Activated CD8-positive, alpha-beta T cell treated with anti-CD3 and anti-CD28 coated beads, Interleukin-2, amount 10 ng/mL, durations not matched to agents 7 days and 5 days (primary cell): ENCODE measurements around the gene XXYLT1. TPM values are rescaled to one million over a fixed set of nuclear protein-coding genes. Genes with fewer than 3 reads are reported as not detected.

Experiments used
- ATAC-seq: fragments of 150-1000 bp; cut with Tn5 transposase; one replicate; pipeline ENCODE4 v1.10.0; 2021; ENCODE audit warnings: moderate library complexity
- CTCF ChIA-PET: fragments of 350-600 bp; sonication (Branson Sonifier 250); formaldehyde crosslinking; loops from one replicate; lab custom pipeline; 2021; ENCODE audit warnings: antibody characterized with exemption; lab: Charles Lee
- POLR2A ChIA-PET: fragments of 350-600 bp; sonication (Branson Sonifier 250); formaldehyde crosslinking; loops from one replicate; lab custom pipeline; 2021; ENCODE audit warnings: antibody characterized with exemption; lab: Charles Lee
- DNase-seq: peaks from one replicate; pipeline ENCODE4 v3.0.0-alpha.2; 2020
- H3K27ac Mint-ChIP-seq: one replicate; pipeline ENCODE4 v1.8.0; 2021; ENCODE audit warnings: mild to moderate bottlenecking, mixed read lengths
- H3K27me3 Mint-ChIP-seq: one replicate; pipeline ENCODE4 v1.8.0; 2021; ENCODE audit warnings: low read depth, mixed read lengths
- H3K36me3 Mint-ChIP-seq: one replicate; pipeline ENCODE4 v1.8.0; 2021; ENCODE audit warnings: low read depth, mixed read lengths
- H3K4me1 Mint-ChIP-seq: one replicate; pipeline ENCODE4 v1.8.0; 2021; ENCODE audit warnings: low read depth, mixed read lengths
- H3K4me3 Mint-ChIP-seq: one replicate; pipeline ENCODE4 v1.8.0; 2021; ENCODE audit warnings: mild to moderate bottlenecking, mixed read lengths
- H3K9me3 Mint-ChIP-seq: one replicate; pipeline ENCODE4 v1.8.0; 2022; ENCODE audit warnings: mixed read lengths; ENCODE audit not compliant: insufficient read depth
- total RNA-seq, 2 experiments: library from RNA; stranded (reverse); gene quantifications; one replicate each; pipeline ENCODE4 v1.2.3, GENCODE V29; 2021

XXYLT1 gene
- total RNA-seq, 2 experiments from 2014 or later = 10.8 to 13.3 TPM

DNA sequence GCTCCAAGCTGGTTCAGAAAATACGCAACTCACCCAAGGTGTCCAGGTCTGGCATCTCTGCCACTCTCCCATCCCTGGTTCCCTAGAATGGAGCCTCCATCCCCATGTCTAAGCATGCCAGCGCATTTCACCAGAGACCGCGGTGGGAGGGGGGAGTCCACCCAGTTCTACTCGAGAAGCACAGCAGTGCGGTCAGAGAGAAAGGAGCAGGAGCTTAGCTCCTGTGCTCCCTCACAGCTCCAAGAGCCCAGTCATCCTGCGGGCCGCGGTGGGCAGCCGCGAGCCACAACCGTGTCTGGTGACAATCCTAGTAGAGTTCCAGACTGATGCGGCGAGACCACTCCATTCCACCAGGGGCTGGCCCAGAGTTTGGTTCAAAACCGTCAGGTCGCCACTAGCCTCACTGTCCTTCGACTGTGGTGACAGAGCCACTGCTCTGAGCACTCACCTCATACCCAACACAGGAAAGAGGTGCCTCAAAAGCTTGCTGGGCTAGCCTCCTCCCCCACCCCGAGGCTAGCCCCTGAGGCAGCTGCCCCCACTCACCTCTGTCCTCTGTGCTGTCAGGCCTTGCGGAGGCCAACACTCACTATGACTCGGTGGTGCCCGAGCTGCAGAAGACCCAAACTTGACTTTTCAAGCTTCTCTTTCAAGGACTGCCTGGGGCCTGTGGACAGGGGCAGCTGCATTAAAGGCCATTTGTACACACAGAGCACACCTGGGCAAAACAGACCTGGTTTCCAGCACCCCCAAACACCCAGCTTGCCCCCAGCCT lies 185.4 kb downstream of the XXYLT1 start:
- DNase-seq = no peak
- Mint-ChIP-seq H3K27me3 (no peaks in the 10 kb centered on the region), H3K9me3 (no peaks in the 10 kb centered on the region), H3K27ac (no peak overlapping the region), H3K4me3 (no peak overlapping the region), H3K36me3 (no peaks in the 10 kb centered on the region), H3K4me1 (peaks cover 8% of the 10 kb centered on the region)
- CTCF ChIA-PET = interaction anchor here (1.2 kb wide), 1 partner anchor 21 kb away, joined by 4 read pairs; no protein-coding TSS in a partner anchor
- POLR2A ChIA-PET = interaction anchor here (0.6 kb wide), 2 partner anchors 178 to 383 kb away, joined by 3 read pairs; no protein-coding TSS in a partner anchor
- no peak for ATAC-seq

- H3K9me3 Mint-ChIP-seq = no peaks in the 10 kb centered on the region
- H3K27ac Mint-ChIP-seq = no peak overlapping the region
- H3K4me3 Mint-ChIP-seq = no peak overlapping the region
- no peak for DNase-seq
- ChIA-PET CTCF (no interaction called here), POLR2A (no interaction called here)
- no peak for ATAC-seq
- no peaks in the 10 kb centered on the region for H3K27me3 Mint-ChIP-seq
- no peaks in the 10 kb centered on the region for H3K36me3 Mint-ChIP-seq
- H3K4me1 Mint-ChIP-seq = peaks cover 10% of the 10 kb centered on the region
Observed at GRCh38 chr3:195084746-195085145, 186.2 kb downstream of the XXYLT1 start.

- Mint-ChIP-seq H3K4me3 (no peak overlapping the region), H3K27ac (no peak overlapping the region), H3K9me3 (no peaks in the 10 kb centered on the region), H3K36me3 (no peaks in the 10 kb centered on the region), H3K4me1 (peaks cover 14% of the 10 kb centered on the region), H3K27me3 (no peaks in the 10 kb centered on the region)
- DNase-seq (no peak), ATAC-seq (no peak)
- ChIA-PET CTCF (no interaction called here), POLR2A (no interaction called here)
Observed at GRCh38 chr3:195083659-195084058, 187.3 kb downstream of the XXYLT1 start.

GRCh38 chr3:195082811-195083210 lies 188.1 kb downstream of the XXYLT1 start:
- POLR2A ChIA-PET = no interaction called here
- ATAC-seq = no peak
- Mint-ChIP-seq H3K9me3 (no peaks in the 10 kb centered on the region), H3K27me3 (no peaks in the 10 kb centered on the region), H3K27ac (no peak overlapping the region), H3K4me1 (peaks cover 13% of the 10 kb centered on the region), H3K36me3 (no peaks in the 10 kb centered on the region), H3K4me3 (no peak overlapping the region)
- DNase-seq = no peak
- CTCF ChIA-PET = no interaction called here

GRCh38 chr3:195081242-195081963 lies 189.6 kb downstream of the XXYLT1 start:
- Mint-ChIP-seq H3K27me3 (no peaks in the 10 kb centered on the region), H3K9me3 (no peaks in the 10 kb centered on the region), H3K27ac (no peak overlapping the region), H3K36me3 (no peaks in the 10 kb centered on the region), H3K4me1 (peaks cover 6% of the 10 kb centered on the region), H3K4me3 (no peak overlapping the region)
- CTCF ChIA-PET = no interaction called here
- no peak for ATAC-seq
- DNase-seq = no peak
- POLR2A ChIA-PET = no interaction called here

DNA sequence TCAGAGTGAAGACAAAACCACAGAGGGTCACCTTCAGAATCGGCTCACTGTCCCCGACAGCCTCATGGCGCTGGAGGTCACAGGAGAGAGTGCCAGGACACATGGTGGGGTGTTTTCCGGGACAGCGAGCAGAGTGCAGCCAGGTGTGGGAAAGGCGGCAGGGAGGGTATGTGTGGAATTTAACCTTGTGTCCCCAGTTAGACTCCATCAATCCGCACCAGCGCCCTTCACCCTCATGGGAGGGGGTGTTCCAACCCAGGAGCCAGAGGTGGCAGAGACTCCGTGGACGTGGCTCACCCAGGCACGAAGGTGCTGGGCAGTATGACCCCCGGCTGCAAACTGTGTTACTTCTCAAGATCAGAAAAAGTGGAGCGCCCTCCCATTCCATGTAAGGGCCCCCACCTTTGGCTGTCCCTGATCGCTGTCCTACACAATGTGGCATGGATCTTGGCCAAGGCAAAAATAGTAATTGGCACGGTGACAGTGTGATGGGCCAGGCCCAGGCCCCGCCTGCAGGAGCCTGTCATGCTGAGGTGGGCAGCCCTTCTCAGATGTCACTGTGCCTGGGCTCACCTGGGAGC lies 190.3 kb downstream of the XXYLT1 start:
- CTCF ChIA-PET = no interaction called here
- ATAC-seq (no peak), DNase-seq (no peak)
- POLR2A ChIA-PET = no interaction called here
- Mint-ChIP-seq H3K4me1 (peaks cover 6% of the 10 kb centered on the region), H3K27me3 (no peaks in the 10 kb centered on the region), H3K36me3 (no peaks in the 10 kb centered on the region), H3K27ac (no peak overlapping the region), H3K4me3 (no peak overlapping the region), H3K9me3 (no peaks in the 10 kb centered on the region)

- CTCF ChIA-PET = no interaction called here
- no peak for ATAC-seq
Observed at GRCh38 chr3:195080125-195080524, 190.8 kb downstream of the XXYLT1 start.

GRCh38 chr3:195079636-195080035 lies 191.3 kb downstream of the XXYLT1 start:
- DNase-seq (no peak), ATAC-seq (no peak)
- CTCF ChIA-PET = no interaction called here
- no peaks in the 10 kb centered on the region for H3K36me3 Mint-ChIP-seq
- peaks cover 6% of the 10 kb centered on the region for H3K4me1 Mint-ChIP-seq
- no peak overlapping the region for H3K27ac Mint-ChIP-seq
- POLR2A ChIA-PET = no interaction called here
- no peaks in the 10 kb centered on the region for H3K27me3 Mint-ChIP-seq
- H3K9me3 Mint-ChIP-seq = no peaks in the 10 kb centered on the region
- no peak overlapping the region for H3K4me3 Mint-ChIP-seq

More at GRCh38 chr3:195080125-195080524, 190.8 kb downstream of the XXYLT1 start:
- Mint-ChIP-seq H3K4me3 (no peak overlapping the region), H3K9me3 (no peaks in the 10 kb centered on the region), H3K27ac (no peak overlapping the region), H3K36me3 (no peaks in the 10 kb centered on the region), H3K27me3 (no peaks in the 10 kb centered on the region), H3K4me1 (peaks cover 6% of the 10 kb centered on the region)
- POLR2A ChIA-PET = no interaction called here
- DNase-seq = no peak

GRCh38 chr3:195078891-195079440 lies 192.0 kb downstream of the XXYLT1 start:
- no peak overlapping the region for H3K27ac Mint-ChIP-seq
- H3K4me1 Mint-ChIP-seq = peaks cover 6% of the 10 kb centered on the region
- H3K4me3 Mint-ChIP-seq = no peak overlapping the region
- DNase-seq (no peak), ATAC-seq (no peak)
- no peaks in the 10 kb centered on the region for H3K36me3 Mint-ChIP-seq
- CTCF ChIA-PET = no interaction called here
- H3K27me3 Mint-ChIP-seq = no peaks in the 10 kb centered on the region
- POLR2A ChIA-PET = no interaction called here
- no peaks in the 10 kb centered on the region for H3K9me3 Mint-ChIP-seq

- CTCF ChIA-PET = no interaction called here
Observed at GRCh38 chr3:195077611-195078540, 193.1 kb downstream of the XXYLT1 start.

GRCh38 chr3:195076981-195077610 lies 193.9 kb downstream of the XXYLT1 start:
- CTCF ChIA-PET = no interaction called here
- Mint-ChIP-seq H3K4me1 (peaks cover 6% of the 10 kb centered on the region), H3K4me3 (no peak overlapping the region), H3K36me3 (no peaks in the 10 kb centered on the region), H3K9me3 (no peaks in the 10 kb centered on the region), H3K27ac (no peak overlapping the region), H3K27me3 (no peaks in the 10 kb centered on the region)
- ATAC-seq (no peak), DNase-seq (no peak)
- POLR2A ChIA-PET = no interaction called here

More at GRCh38 chr3:195077611-195078540, 193.1 kb downstream of the XXYLT1 start:
- ATAC-seq (no peak), DNase-seq (no peak)
- POLR2A ChIA-PET = no interaction called here
- no peaks in the 10 kb centered on the region for H3K27me3 Mint-ChIP-seq
- H3K4me1 Mint-ChIP-seq = peaks cover 6% of the 10 kb centered on the region
- H3K9me3 Mint-ChIP-seq = no peaks in the 10 kb centered on the region
- no peaks in the 10 kb centered on the region for H3K36me3 Mint-ChIP-seq
- H3K4me3 Mint-ChIP-seq = no peak overlapping the region
- no peak overlapping the region for H3K27ac Mint-ChIP-seq
